Pancreas (tissue), 10 donors: Measurements from ENCODE around the gene CYTL1. TPM values are rescaled to one million over a fixed set of nuclear protein-coding genes. Genes with fewer than 3 reads are reported as not detected.

ENCODE experiments used
- ATAC-seq, 4 donors: fragments of 200-7000 bp; cut with Tn5 transposase; one replicate each; pipeline versions ENCODE4 v1.8.0 to v1.9.1; 2020; ENCODE audit warnings: mild to moderate bottlenecking in 4 of 4, moderate library complexity in 4 of 4
- DNase-seq, 6 donors: peaks; one replicate each; pipeline ENCODE4 v3.0.0-alpha.2; 2020
- FAIRE-seq: peaks from 2 replicates; lab custom pipeline; 2012; peaks lifted over from hg19 to GRCh38; lab: Jason Lieb, UNC
- H3K27ac ChIP-seq, 4 donors: fragments of 200-600 bp; sonication (generic); 1 replicate in 3 of 4; 2 replicates in 1 of 4; pipeline versions ENCODE4 v1.5.0 to v1.8.0; 2020
- H3K27me3 ChIP-seq, 4 donors: fragments of 200-600 bp; one replicate each; pipeline ENCODE4 v1.8.0; 2021
- H3K36me3 ChIP-seq, 3 donors: fragments of 200-600 bp; sonication (generic) in 1 of 3; one replicate each; pipeline versions ENCODE4 v1.5.0 to v1.8.0; 2020 to 2021
- H3K4me1 ChIP-seq, 3 donors: fragments of 200-600 bp; one replicate each; pipeline ENCODE4 v1.8.0; 2021
- H3K4me3 ChIP-seq, 4 donors: fragments of 200-600 bp; sonication (generic) in 2 of 4; one replicate each; pipeline versions ENCODE4 v1.5.0 to v1.8.0; 2020 to 2021
- H3K9me3 ChIP-seq, 4 donors: fragments of 200-600 bp; one replicate each; pipeline ENCODE4 v1.8.0; 2021
- CTCF ChIP-seq, 4 donors: fragments of 200-600 bp; sonication (generic) in 3 of 4; IDR thresholded peaks; one replicate each; pipeline versions ENCODE4 v1.5.0 to v1.8.0; 2021; ENCODE audit warnings: antibody characterized with exemption in 4 of 4
- WGBS, 2 donors: extraction: QIAGEN DNeasy Blood & Tissue Kit; methylation state at CpG; one replicate each; pipeline ENCODE4 v1.1.7; 2013; 5-methylcytosine and 5-hydroxymethylcytosine counted together
- intact Hi-C, 3 donors: fragments of 100-400 bp; cut with DNase I; formaldehyde crosslinking; loops; one replicate each; pipeline versions ENCODE4 v1.11.1 to v1.14.2; 2022
- polyA plus RNA-seq, 2 donors: library from polyadenylated mRNA; stranded (reverse); fragments of 200-250 nt; gene quantifications; one replicate each; pipeline ENCODE4 v1.2.3, GENCODE V29; 2013
- total RNA-seq, 6 donors: library from RNA; stranded (reverse); fragmentation: NEBNext Ultra II Directional in 4 of 6; extraction: Animal tissue kit (Norgen Biotek cat#: 25700) in 4 of 6; gene quantifications; one replicate each; pipeline versions ENCODE4 v1.2.1 to v1.2.4, GENCODE V29; 2021 to 2023
- donor health status: healthy with polysubstance abuse.
- donor health status: DM: no; HTN: no; CAD: no; lungs with moderate emphysema.
- donor health status: DM: no; HTN: no; CAD: no.
- donor health status: control.
- donor health status: control.
- donor health status: Bipolar disorder and iron deficiency.
- donor health status: DM: yes; HTN: yes; CAD: no.
- donor health status: DM: no; HTN: no; CAD: no.
- donor health status: DM: no; HTN: no; CAD: no.
- donor health status: DM: yes; HTN: yes; CAD: no.

Gene CYTL1
- total and polyA plus RNA-seq, 8 donors, result 0.19 to 0.70 (median 0.29) TPM

- Histone ChIP-seq H3K36me3 (no peaks in the 10 kb centered on the region), H3K27me3 (no peaks in the 10 kb centered on the region), H3K27ac (no peak overlapping the region), H3K4me1 (no peaks in the 10 kb centered on the region), H3K9me3 (no peaks in the 10 kb centered on the region), H3K4me3 (no peak overlapping the region)
- no peak for TF ChIP-seq CTCF (IDR thresholded peaks at IDR 0.05)
- WGBS, 2 donors, result 54% methylated on average over 6 of the region's 6 CpGs
- DNase-seq, result no peak
- no peak for FAIRE-seq
- intact Hi-C loops, result no loop called here
- ATAC-seq, result peak in 1 of 4 donors; percentile 56
These were observed 5.4 kb upstream of the CYTL1 start for GRCh38 chr4:5024673-5025072.

- H3K36me3 ChIP-seq, result no peaks in the 10 kb centered on the region
- intact Hi-C loops, result no loop called here
These were observed 2.3 kb upstream of the CYTL1 start for GRCh38 chr4:5021546-5021945.

GRCh38 chr4:5020341-5020740 is 1.1 kb upstream of the CYTL1 start:
- Histone ChIP-seq H3K27ac (no peak overlapping the region), H3K4me3 (no peak overlapping the region), H3K27me3 (peaks cover 0 to 5% (median 2%) of the 10 kb centered on the region in 4 donors), H3K4me1 (no peaks in the 10 kb centered on the region), H3K9me3 (no peaks in the 10 kb centered on the region), H3K36me3 (no peaks in the 10 kb centered on the region)
- no peak for TF ChIP-seq CTCF (IDR thresholded peaks at IDR 0.05)
- intact Hi-C loops, result no loop called here
- DNase-seq (no peak), ATAC-seq (no peak), FAIRE-seq (no peak)
- WGBS, 2 donors, result 61 to 86% methylated on average over 1 of the region's 1 CpG

More at GRCh38 chr4:5021546-5021945, 2.3 kb upstream of the CYTL1 start:
- Histone ChIP-seq H3K9me3 (no peaks in the 10 kb centered on the region), H3K4me3 (no peak overlapping the region), H3K27ac (no peak overlapping the region), H3K4me1 (no peaks in the 10 kb centered on the region), H3K27me3 (peaks cover 0 to 5% (median 2%) of the 10 kb centered on the region in 4 donors)
- FAIRE-seq (no peak), DNase-seq (no peak), ATAC-seq (no peak)
- TF ChIP-seq CTCF (IDR thresholded peaks at IDR 0.05), result no peak
- WGBS, 2 donors, result 46 to 54% methylated on average over 3 of the region's 3 CpGs

- no peaks in the 10 kb centered on the region for H3K36me3 ChIP-seq
- no peak overlapping the region for H3K27ac ChIP-seq
- no peak for TF ChIP-seq CTCF (IDR thresholded peaks at IDR 0.05)
- WGBS, 2 donors, result 49 to 64% methylated on average over 12 of the region's 12 CpGs
- H3K27me3 ChIP-seq, result peaks cover 0 to 5% (median 2%) of the 10 kb centered on the region in 4 donors
- H3K4me1 ChIP-seq, result no peaks in the 10 kb centered on the region
- no peaks in the 10 kb centered on the region for H3K9me3 ChIP-seq
- ATAC-seq, result no peak
- FAIRE-seq, result no peak
- H3K4me3 ChIP-seq, result no peak overlapping the region
- DNase-seq, result no peak
- intact Hi-C loops, result no loop called here
These were observed 538 bp upstream of the CYTL1 start for GRCh38 chr4:5019796-5020195.

- DNase-seq (no peak), FAIRE-seq (no peak), ATAC-seq (no peak)
- H3K36me3 ChIP-seq, result no peaks in the 10 kb centered on the region
- TF ChIP-seq CTCF (IDR thresholded peaks at IDR 0.05), result no peak
- H3K27ac ChIP-seq, result no peak overlapping the region
- WGBS, 2 donors, result 33 to 40% methylated on average over 6 of the region's 6 CpGs
- H3K4me3 ChIP-seq, result no peak overlapping the region
- H3K4me1 ChIP-seq, result no peaks in the 10 kb centered on the region
- intact Hi-C loops, result no loop called here
- peaks cover 0 to 5% (median 2%) of the 10 kb centered on the region in 4 donors for H3K27me3 ChIP-seq
- H3K9me3 ChIP-seq, result no peaks in the 10 kb centered on the region
These were observed 655 bp downstream of the CYTL1 start for GRCh38 chr4:5018603-5019002.
